CD4-positive, alpha-beta T cell (primary cell): ENCODE data around the gene BRME1. TPM values are rescaled to one million over a fixed set of nuclear protein-coding genes. Genes with fewer than 3 reads are reported as not detected.

Source experiments
- ATAC-seq: fragments of 200-7000 bp; cut with Tn5 transposase; one replicate; pipeline ENCODE4 v1.10.0; 2022; ENCODE audit warnings: mild to moderate bottlenecking; ENCODE audit not compliant: poor library complexity
- CTCF ChIA-PET: fragments of 350-600 bp; sonication (Branson Sonifier 250); formaldehyde crosslinking; loops from one replicate; lab custom pipeline; 2021; ENCODE audit warnings: antibody characterized with exemption, inconsistent platforms; lab: Charles Lee
- POLR2A ChIA-PET: fragments of 350-600 bp; sonication (Branson Sonifier 250); formaldehyde crosslinking; loops from one replicate; lab custom pipeline; 2021; ENCODE audit warnings: antibody characterized with exemption, inconsistent platforms; lab: Charles Lee
- DNase-seq, 14 experiments: peaks; one replicate each; pipeline ENCODE4 v3.0.0-alpha.2; 2013 to 2020; ENCODE audit warnings: mixed read lengths in 2 of 14
- H3K27ac ChIP-seq, 2 donors: one replicate each; pipeline versions ENCODE4 v1.5.1 to v1.7.0; 2013; ENCODE audit warnings: low read length in 2 of 2, low read depth in 1 of 2, mild to moderate bottlenecking in 1 of 2
- H3K27me3 ChIP-seq, 2 experiments: 1 replicate in 1 of 2; 2 replicates in 1 of 2; pipeline versions ENCODE4 v1.6.1 to v1.7.0; 2013; ENCODE audit warnings: low read length in 2 of 2, control low read depth in 1 of 2, mild to moderate bottlenecking in 1 of 2, moderate library complexity in 1 of 2; ENCODE audit not compliant: insufficient read depth in 2 of 2, control insufficient read depth in 1 of 2
- H3K36me3 ChIP-seq: one replicate; pipeline ENCODE4 v1.6.1; 2013; ENCODE audit warnings: low read length, control low read depth; ENCODE audit not compliant: insufficient read depth
- H3K4me1 ChIP-seq: one replicate; pipeline ENCODE4 v1.6.1; 2013; ENCODE audit warnings: low read length, control low read depth; ENCODE audit not compliant: insufficient read depth
- H3K4me3 ChIP-seq: one replicate; pipeline ENCODE4 v1.5.1; 2013; ENCODE audit warnings: mild to moderate bottlenecking, low read length, moderate library complexity
- H3K9me3 ChIP-seq, 2 experiments: 1 replicate in 1 of 2; 2 replicates in 1 of 2; pipeline versions ENCODE4 v1.6.1 to v1.7.0; 2013; ENCODE audit warnings: low read length in 2 of 2, mild to moderate bottlenecking in 2 of 2, control low read depth in 1 of 2, moderate library complexity in 1 of 2; ENCODE audit not compliant: control insufficient read depth in 1 of 2, insufficient read depth in 1 of 2
- H3K27ac Mint-ChIP-seq: one replicate; pipeline ENCODE4 v1.8.0; 2020; ENCODE audit warnings: mixed read lengths
- H3K27me3 Mint-ChIP-seq: one replicate; pipeline ENCODE4 v1.8.0; 2021; ENCODE audit warnings: mixed read lengths
- H3K36me3 Mint-ChIP-seq: one replicate; pipeline ENCODE4 v1.8.0; 2021; ENCODE audit warnings: low read depth, mixed read lengths
- H3K4me1 Mint-ChIP-seq: one replicate; pipeline ENCODE4 v1.8.0; 2021; ENCODE audit warnings: low read depth, mixed read lengths
- H3K4me3 Mint-ChIP-seq: one replicate; pipeline ENCODE4 v1.8.0; 2020; ENCODE audit warnings: mild to moderate bottlenecking, mixed read lengths
- H3K9me3 Mint-ChIP-seq: one replicate; pipeline ENCODE4 v1.8.0; 2020; ENCODE audit warnings: mixed read lengths
- CTCF ChIP-seq: fragments of 200-600 bp; IDR thresholded peaks from one replicate; pipeline ENCODE4 v1.8.0; 2022; ENCODE audit warnings: antibody characterized with exemption, mild to moderate bottlenecking
- intact Hi-C, 2 experiments: fragments of 100-400 bp; cut with DNase I in 1 of 2; cut with micrococcal nuclease in 1 of 2; formaldehyde crosslinking; loops; one replicate each; pipeline versions ENCODE4 v1.15.1 to v1.9.0; 2023 to 2025; cut with DNase I, micrococcal nuclease
- total RNA-seq, 174 experiments: library from RNA in 2 of 174; stranded (reverse) in 2 of 174; gene quantifications; one replicate each; pipeline ENCODE4 v1.2.3 and lab custom pipeline; 2021 to 2026

Gene BRME1
- total RNA-seq, 2 experiments from 2014 or later: 1.1 to 1.3 TPM

GRCh38 chr19:13937479-13938300, 31.8 kb upstream of the BRME1 start:
- H3K4me3 ChIP-seq: no peak overlapping the region
- Mint-ChIP-seq H3K36me3 (no peaks in the 10 kb centered on the region), H3K27ac (no peak overlapping the region), H3K4me1 (no peaks in the 10 kb centered on the region), H3K9me3 (no peaks in the 10 kb centered on the region), H3K4me3 (no peak overlapping the region), H3K27me3 (peaks cover 11% of the 10 kb centered on the region)
- intact Hi-C loops: no loop called here
- peaks cover 5% of the 10 kb centered on the region for H3K4me1 ChIP-seq
- no peaks in the 10 kb centered on the region for H3K36me3 ChIP-seq
- POLR2A ChIA-PET: no interaction called here
- no peak overlapping the region for H3K27ac ChIP-seq
- H3K9me3 ChIP-seq: peaks cover 0 to 5% of the 10 kb centered on the region in 2 experiments
- no peak for ATAC-seq
- CTCF ChIA-PET: no interaction called here
- peaks cover 7 to 9% of the 10 kb centered on the region in 2 experiments for H3K27me3 ChIP-seq
- no peak for TF ChIP-seq CTCF
- no peak for DNase-seq

- H3K4me3 Mint-ChIP-seq: no peak overlapping the region
- no peaks in the 10 kb centered on the region for H3K36me3 Mint-ChIP-seq
- ATAC-seq (no peak), DNase-seq (no peak)
- ChIA-PET CTCF (no interaction called here), POLR2A (no interaction called here)
- H3K27ac Mint-ChIP-seq: no peak overlapping the region
- Histone ChIP-seq H3K36me3 (peaks cover 3% of the 10 kb centered on the region), H3K27ac (no peak overlapping the region), H3K4me1 (peaks cover 5% of the 10 kb centered on the region), H3K27me3 (peaks cover 7 to 9% of the 10 kb centered on the region in 2 experiments), H3K9me3 (no peaks in the 10 kb centered on the region), H3K4me3 (no peak overlapping the region)
- peaks cover 11% of the 10 kb centered on the region for H3K27me3 Mint-ChIP-seq
- intact Hi-C loops: no loop called here
- no peaks in the 10 kb centered on the region for H3K9me3 Mint-ChIP-seq
- TF ChIP-seq CTCF: no peak
- H3K4me1 Mint-ChIP-seq: no peaks in the 10 kb centered on the region
These were observed 30.0 kb upstream of the BRME1 start for GRCh38 chr19:13935765-13936510.

- TF ChIP-seq CTCF: no peak
- peaks cover 11% of the 10 kb centered on the region for H3K27me3 Mint-ChIP-seq
- no peaks in the 10 kb centered on the region for H3K4me1 Mint-ChIP-seq
- Histone ChIP-seq H3K27me3 (peaks cover 7 to 9% of the 10 kb centered on the region in 2 experiments), H3K4me3 (no peak overlapping the region), H3K36me3 (peaks cover 6% of the 10 kb centered on the region), H3K9me3 (no peaks in the 10 kb centered on the region), H3K27ac (no peak overlapping the region), H3K4me1 (peaks cover 5% of the 10 kb centered on the region)
- CTCF ChIA-PET: no interaction called here
- H3K36me3 Mint-ChIP-seq: no peaks in the 10 kb centered on the region
- ATAC-seq (no peak), DNase-seq (no peak)
- intact Hi-C loops: loop anchor here in 1 of 2 experiments (5.0 kb wide), 1 partner anchor 47 kb away; no protein-coding TSS in a partner anchor
- H3K27ac Mint-ChIP-seq: no peak overlapping the region
- POLR2A ChIA-PET: no interaction called here
- no peaks in the 10 kb centered on the region for H3K9me3 Mint-ChIP-seq
- H3K4me3 Mint-ChIP-seq: no peak overlapping the region
These were observed 28.8 kb upstream of the BRME1 start for GRCh38 chr19:13934785-13935109.
